ENCODE measurements around the gene CLCN2. TPM values are rescaled to one million over a fixed set of nuclear protein-coding genes. Genes with fewer than 3 reads are reported as not detected.
A peak's percentile ranks its signal among the peaks of the same experiment; 100 is the strongest.

Gene CLCN2
- total RNA-seq, 4 donors from 2014 or later, result 1.8 to 3.4 (median 2.7) TPM

- no peak overlapping the region for H3K4me3 ChIP-seq
- intact Hi-C loops (cut with DNase I), result no loop called here
- peaks cover 0 to 47% (median 17%) of the 10 kb centered on the region in 4 donors for H3K36me3 ChIP-seq
- H3K27ac ChIP-seq (replicated peaks in 1 of 4), result no peak overlapping the region
- H3K27me3 ChIP-seq, result no peaks in the 10 kb centered on the region
- WGBS, result 90% methylated on average over 17 of the region's 24 CpGs
- no peak for DNase-seq (ENCODE audit: extremely low spot score)
- no peaks in the 10 kb centered on the region for H3K9me3 ChIP-seq
- TF ChIP-seq POLR2AphosphoS5 (IDR thresholded peaks at IDR 0.05) (no peak), CTCF (IDR thresholded peaks at IDR 0.05) (no peak), EP300 (IDR thresholded peaks at IDR 0.05) (no peak), POLR2A (IDR thresholded peaks at IDR 0.05; ENCODE audit: low read depth) (no peak)
- peaks cover 10 to 36% (median 23%) of the 10 kb centered on the region in 4 donors for H3K4me1 ChIP-seq
These were observed 3.9 kb downstream of the CLCN2 start for GRCh38 chr3:184357248-184358123.

GRCh38 chr3:184355261-184356040 is 6.0 kb downstream of the CLCN2 start:
- no peak for DNase-seq (ENCODE audit: extremely low spot score)
- Histone ChIP-seq H3K4me1 (peaks cover 4 to 40% (median 19%) of the 10 kb centered on the region in 4 donors), H3K27me3 (no peaks in the 10 kb centered on the region), H3K27ac (replicated peaks in 1 of 4) (no peak overlapping the region), H3K4me3 (no peak overlapping the region), H3K36me3 (peaks cover 0 to 52% (median 17%) of the 10 kb centered on the region in 4 donors), H3K9me3 (no peaks in the 10 kb centered on the region)
- TF ChIP-seq EP300 (IDR thresholded peaks at IDR 0.05) (no peak), CTCF (IDR thresholded peaks at IDR 0.05) (no peak), POLR2A (IDR thresholded peaks at IDR 0.05; ENCODE audit: low read depth) (no peak), POLR2AphosphoS5 (IDR thresholded peaks at IDR 0.05) (no peak)
- WGBS, result 85% methylated on average over 17 of the region's 18 CpGs
- intact Hi-C loops (cut with DNase I), result no loop called here

- no peaks in the 10 kb centered on the region for H3K9me3 ChIP-seq
- WGBS, result 83% methylated on average over 5 of the region's 8 CpGs
- H3K27ac ChIP-seq (replicated peaks in 1 of 4), result no peak overlapping the region
- peaks cover 0 to 52% (median 17%) of the 10 kb centered on the region in 4 donors for H3K36me3 ChIP-seq
- H3K4me3 ChIP-seq, result no peak overlapping the region
- H3K4me1 ChIP-seq, result peaks cover 0 to 36% (median 13%) of the 10 kb centered on the region in 4 donors
- intact Hi-C loops (cut with DNase I), result no loop called here
- H3K27me3 ChIP-seq, result no peaks in the 10 kb centered on the region
- DNase-seq (ENCODE audit: extremely low spot score), result no peak
- no peak for TF ChIP-seq POLR2A (IDR thresholded peaks at IDR 0.05; ENCODE audit: low read depth)
- no peak for TF ChIP-seq POLR2AphosphoS5 (IDR thresholded peaks at IDR 0.05)
- TF ChIP-seq EP300 (IDR thresholded peaks at IDR 0.05), result no peak
- no peak for TF ChIP-seq CTCF (IDR thresholded peaks at IDR 0.05)
These were observed 6.7 kb downstream of the CLCN2 start for GRCh38 chr3:184354754-184355153.

GRCh38 chr3:184354121-184354728 is 7.2 kb downstream of the CLCN2 start:
- H3K9me3 ChIP-seq, result no peaks in the 10 kb centered on the region
- H3K27me3 ChIP-seq, result no peaks in the 10 kb centered on the region
- H3K4me3 ChIP-seq, result no peak overlapping the region
- H3K4me1 ChIP-seq, result peaks cover 0 to 31% (median 11%) of the 10 kb centered on the region in 4 donors
- H3K36me3 ChIP-seq, result peaks cover 0 to 52% (median 17%) of the 10 kb centered on the region in 4 donors
- intact Hi-C loops (cut with DNase I), result no loop called here
- DNase-seq (ENCODE audit: extremely low spot score), result no peak
- TF ChIP-seq POLR2AphosphoS5 (IDR thresholded peaks at IDR 0.05) (no peak), CTCF (IDR thresholded peaks at IDR 0.05) (peak; percentile 51 to 77 (median 54))
- WGBS, result 54% methylated on average over 16 of the region's 18 CpGs
- H3K27ac ChIP-seq (replicated peaks in 1 of 4), result no peak overlapping the region

All from esophagus muscularis mucosa (tissue), 4 donors.